GM12872 (cell line): ENCODE data around the gene NACA2.

Experiments
- CTCF ChIP-seq: IDR thresholded peaks from 3 replicates; pipeline ENCODE4 v1.5.1; 2011; ENCODE audit warnings: low read depth, mild to moderate bottlenecking, low read length, moderate library complexity; ENCODE audit not compliant: insufficient read depth

The NACA2 gene

GRCh38 chr17:61565213-61565612 is 25.8 kb downstream of the NACA2 start:
- no peak for TF ChIP-seq CTCF

GRCh38 chr17:61562287-61562686 is 28.7 kb downstream of the NACA2 start:
- TF ChIP-seq CTCF = no peak

- TF ChIP-seq CTCF = no peak
Observed at GRCh38 chr17:61561354-61561753, 29.7 kb downstream of the NACA2 start.

GRCh38 chr17:61560071-61560470 is 30.9 kb downstream of the NACA2 start:
- no peak for TF ChIP-seq CTCF

DNA sequence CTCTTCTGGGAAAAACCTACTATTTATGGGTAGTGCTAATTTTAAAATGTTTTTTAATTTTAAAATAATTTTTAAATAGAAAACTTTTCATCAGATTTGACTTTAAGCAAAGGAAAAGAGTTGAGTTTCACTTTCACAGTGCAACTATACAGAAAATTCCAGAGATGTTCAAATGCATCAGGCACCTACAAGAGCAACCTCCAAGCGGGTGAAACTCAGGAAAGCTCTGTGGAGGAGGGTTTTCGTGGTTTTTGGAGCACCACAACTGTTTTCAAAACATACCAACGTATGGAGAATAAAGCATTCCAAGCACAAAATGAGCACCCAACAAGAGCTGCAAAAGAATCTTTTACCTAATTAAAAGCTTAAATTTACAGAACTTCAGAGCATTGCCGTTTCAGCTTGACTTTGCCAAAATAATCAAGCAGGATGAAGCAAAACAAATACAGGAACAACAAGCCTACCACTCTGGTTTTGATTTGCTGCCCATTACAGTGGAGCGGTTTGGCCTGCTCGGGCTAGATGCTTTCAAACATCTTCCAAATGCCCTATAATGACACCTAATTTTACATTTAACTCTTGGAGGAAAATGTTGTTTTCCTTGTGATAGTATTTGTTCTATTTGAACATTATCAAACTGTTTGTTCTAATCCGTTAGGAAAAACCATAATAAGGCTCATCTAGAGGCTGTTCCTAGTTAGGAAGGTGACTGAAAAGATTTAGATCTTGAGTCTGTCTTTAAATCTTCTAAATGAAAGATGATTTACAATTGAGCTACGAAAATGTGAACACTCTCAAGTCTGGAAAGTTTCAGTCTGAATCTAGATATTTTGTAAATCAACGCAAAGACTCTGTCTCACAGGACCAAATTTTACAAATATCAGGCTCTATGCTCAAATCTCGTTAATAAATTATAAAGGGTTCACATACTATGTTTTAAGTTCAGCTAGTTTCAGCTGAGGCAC is 34.5 kb downstream of the NACA2 start:
- no peak for TF ChIP-seq CTCF

- TF ChIP-seq CTCF = no peak
Observed at GRCh38 chr17:61555127-61555566, 35.9 kb downstream of the NACA2 start.

DNA sequence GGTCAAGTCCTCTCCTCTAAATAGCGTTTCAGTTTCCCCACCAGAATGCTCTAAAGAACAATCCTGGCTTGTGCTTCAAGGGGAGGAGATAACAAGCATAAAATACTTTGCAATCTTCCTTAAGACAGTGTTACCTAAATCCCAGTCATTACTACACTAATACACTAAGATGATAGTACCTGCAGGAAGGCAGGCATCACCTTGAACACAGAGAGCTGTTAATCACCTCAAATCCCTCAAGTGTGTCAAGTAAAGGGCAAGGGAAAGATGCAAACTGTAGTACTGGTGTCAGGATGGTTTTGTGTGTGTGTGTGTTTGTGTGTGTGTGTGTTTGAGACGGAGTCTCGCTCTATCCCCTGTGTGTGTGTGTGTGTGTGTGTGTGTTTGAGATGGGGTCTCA is 36.8 kb downstream of the NACA2 start:
- TF ChIP-seq CTCF = no peak
